GM21390 (cell line): ENCODE data around the gene ZNF554.
"Not testable (repeated sequence)": the region's sequence is repeated elsewhere in the genome, so short reads cannot be mapped to it uniquely, and the experiment has no call there.

Experiments used
- ATAC-seq: cut with Tn5 transposase; IDR thresholded peaks from one replicate; pipeline ENCODE4 v1.9.1; 2021; ENCODE audit not compliant: unreplicated experiment

ZNF554 gene

GRCh38 chr19:2790557-2791271, 29.0 kb upstream of the ZNF554 start:
- no peak for ATAC-seq

- ATAC-seq, result no peak
These were observed 28.2 kb upstream of the ZNF554 start for GRCh38 chr19:2791440-2791839.

GRCh38 chr19:2791876-2792275, 27.8 kb upstream of the ZNF554 start:
- no peak for ATAC-seq

- not testable (repeated sequence) for ATAC-seq
These were observed 27.0 kb upstream of the ZNF554 start for GRCh38 chr19:2792666-2793065.

- no peak for ATAC-seq
These were observed 26.5 kb upstream of the ZNF554 start for GRCh38 chr19:2793126-2793525.

- no peak for ATAC-seq
These were observed 26.1 kb upstream of the ZNF554 start for GRCh38 chr19:2793577-2793976.

DNA sequence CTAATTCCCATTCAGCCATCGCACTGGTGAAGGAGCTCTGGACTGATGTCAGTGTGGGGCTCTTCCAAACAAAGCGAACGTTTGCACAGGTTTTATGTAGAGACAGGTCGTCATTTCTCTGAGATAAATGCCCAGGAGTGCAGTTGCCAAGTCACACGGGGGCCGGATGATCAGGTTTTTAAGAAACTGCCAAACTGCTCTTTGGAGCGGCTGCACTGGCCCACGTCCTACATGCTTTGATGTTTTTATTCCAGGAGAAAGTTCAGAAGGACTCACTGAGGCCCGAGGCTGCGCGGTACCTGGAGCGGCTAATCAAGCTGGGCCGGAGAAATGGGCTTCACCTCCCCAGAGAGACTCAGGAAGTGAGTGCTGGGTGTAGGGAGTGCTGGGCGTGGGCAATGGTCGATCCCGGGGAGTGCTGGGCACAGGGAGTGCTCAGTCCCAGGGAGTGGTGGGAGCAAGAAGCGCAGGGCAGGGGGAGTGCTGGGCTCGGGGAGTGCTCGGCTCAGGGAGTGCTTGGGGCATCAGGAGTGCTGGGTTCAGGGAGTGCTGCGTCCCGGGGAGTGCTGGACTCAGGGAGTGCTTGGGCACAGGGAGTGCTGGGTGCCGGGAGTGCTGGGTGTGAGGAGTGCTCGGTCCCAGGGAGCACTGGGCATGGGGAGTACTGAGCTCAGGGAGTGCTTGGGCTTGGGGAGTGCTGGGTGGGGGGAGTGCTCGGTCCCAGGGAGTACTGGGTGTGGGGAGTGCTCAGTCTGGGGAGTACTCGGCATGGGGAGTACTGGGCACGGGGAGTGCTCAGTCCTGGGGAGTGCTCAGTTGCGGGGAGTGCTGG, 23.6 kb upstream of the ZNF554 start:
- no peak for ATAC-seq

- no peak for ATAC-seq
These were observed 22.9 kb upstream of the ZNF554 start for GRCh38 chr19:2796659-2797266.

DNA sequence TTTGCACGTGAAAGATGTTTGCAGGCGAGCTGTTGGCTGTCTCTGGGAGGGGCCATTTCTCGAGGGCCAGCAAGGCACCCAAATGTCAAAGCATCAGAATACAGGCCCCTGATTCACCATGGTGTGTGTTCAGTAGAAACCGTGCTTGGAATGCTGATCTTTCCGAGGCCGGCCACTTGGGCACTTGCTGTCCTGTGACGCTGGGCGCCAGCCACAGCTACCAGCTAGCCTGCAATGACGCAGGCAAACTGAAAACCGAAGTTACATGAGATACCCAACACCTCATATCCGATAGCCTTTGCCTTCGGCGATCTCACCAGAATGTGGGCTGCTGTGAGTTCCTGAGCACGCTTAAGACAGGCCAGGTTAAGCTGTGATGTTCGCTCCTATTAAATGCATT, 22.4 kb upstream of the ZNF554 start:
- no peak for ATAC-seq

DNA sequence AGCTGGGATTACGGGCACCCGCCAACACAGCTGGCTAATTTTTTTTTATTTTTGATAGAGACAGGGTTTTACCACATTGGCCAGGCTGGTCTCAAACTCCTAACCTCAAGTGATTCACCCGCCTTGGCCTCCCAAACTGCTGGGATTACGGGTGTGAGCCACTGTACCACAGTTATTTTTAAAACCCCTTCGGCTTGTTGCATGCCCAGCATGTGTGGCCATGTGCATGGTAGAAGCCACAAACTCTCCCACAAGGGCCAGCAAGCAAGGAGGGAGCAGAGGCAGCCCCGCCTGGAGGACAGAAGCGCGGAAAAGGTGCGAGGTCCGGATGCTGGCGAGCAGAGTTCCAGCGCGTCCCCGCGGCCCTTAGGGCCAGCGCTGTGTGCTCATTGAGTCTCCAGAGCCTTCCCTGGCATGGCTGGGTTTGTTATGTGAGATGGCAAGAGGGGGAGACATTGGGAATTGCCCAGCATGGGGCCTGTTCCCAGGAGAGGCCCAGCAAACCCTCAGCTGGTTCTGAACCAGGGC, 21.4 kb upstream of the ZNF554 start:
- no peak for ATAC-seq

GRCh38 chr19:2798733-2799132, 20.9 kb upstream of the ZNF554 start:
- ATAC-seq, result no peak

DNA sequence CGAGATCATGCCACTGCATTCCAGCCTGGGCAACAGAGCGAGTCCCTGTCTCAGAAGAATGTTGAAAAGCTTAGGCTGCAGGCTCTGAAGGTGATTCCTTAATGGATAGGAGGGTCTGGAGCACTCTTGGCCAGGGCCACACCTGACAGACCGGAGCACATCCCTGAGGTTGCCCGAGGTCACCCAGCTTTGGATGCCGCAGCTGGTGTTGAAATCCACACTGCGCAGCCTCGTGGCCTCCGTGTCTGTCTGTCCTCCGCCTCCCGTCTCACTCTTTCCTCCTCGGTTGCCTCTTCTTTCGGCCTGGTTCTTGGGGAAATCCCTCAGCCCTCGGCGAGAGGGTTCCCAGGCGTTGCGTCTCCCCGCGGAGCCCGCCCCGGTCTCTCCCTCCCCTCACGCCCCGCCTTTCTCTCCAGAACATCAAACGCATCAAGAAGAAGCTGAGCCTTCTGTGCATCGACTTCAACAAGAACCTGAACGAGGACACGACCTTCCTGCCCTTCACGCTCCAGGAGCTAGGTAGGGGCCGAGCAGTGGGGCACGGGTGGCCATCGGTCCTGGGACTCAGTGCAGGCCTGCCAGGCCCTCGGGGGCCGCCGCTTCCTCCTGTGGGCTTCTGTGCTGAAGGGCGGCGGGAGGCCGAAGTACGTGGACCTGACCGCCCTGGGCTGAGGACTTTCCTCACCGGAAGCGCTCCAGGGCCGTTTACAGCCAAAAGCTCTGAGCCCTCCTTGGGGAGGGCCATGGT, 20.2 kb upstream of the ZNF554 start:
- no peak for ATAC-seq

GRCh38 chr19:2800506-2800905, 19.2 kb upstream of the ZNF554 start:
- ATAC-seq, result no peak

- ATAC-seq, result no peak
These were observed 16.8 kb upstream of the ZNF554 start for GRCh38 chr19:2802826-2803225.

DNA sequence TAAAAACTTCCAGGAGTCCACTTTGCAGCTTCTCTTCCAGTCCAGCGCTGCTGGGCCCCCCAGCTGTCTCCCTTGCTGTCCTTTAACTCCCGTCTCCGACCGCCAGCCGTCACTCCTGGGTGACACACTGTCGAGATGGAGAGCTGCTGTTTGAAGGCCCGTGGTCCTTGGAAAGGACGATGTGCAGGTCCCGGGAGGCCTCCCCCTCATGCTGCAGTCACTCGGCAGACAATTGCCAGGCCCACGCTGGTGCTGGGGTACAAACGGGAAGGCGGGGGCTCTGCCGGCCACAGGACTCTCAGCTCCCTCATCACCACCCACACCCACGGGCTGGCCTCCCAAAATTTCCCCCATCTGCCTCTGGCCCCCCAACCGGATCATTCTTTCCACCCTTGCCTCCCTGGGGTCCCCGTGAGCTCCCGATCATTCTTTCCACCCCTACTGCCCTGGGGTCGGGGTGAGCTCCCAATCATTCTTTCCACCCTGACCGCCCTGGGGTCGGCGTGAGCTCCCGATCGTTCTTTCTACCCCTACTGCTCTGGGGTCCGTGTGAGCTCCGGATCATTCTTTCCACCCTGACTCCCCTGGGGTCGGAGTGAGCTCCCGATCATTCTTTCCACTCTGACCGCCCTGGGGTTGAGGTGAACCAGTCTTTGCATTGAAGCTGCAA, 16.0 kb upstream of the ZNF554 start:
- no peak for ATAC-seq

- ATAC-seq, result no peak
These were observed 15.3 kb upstream of the ZNF554 start for GRCh38 chr19:2804156-2805004.

DNA sequence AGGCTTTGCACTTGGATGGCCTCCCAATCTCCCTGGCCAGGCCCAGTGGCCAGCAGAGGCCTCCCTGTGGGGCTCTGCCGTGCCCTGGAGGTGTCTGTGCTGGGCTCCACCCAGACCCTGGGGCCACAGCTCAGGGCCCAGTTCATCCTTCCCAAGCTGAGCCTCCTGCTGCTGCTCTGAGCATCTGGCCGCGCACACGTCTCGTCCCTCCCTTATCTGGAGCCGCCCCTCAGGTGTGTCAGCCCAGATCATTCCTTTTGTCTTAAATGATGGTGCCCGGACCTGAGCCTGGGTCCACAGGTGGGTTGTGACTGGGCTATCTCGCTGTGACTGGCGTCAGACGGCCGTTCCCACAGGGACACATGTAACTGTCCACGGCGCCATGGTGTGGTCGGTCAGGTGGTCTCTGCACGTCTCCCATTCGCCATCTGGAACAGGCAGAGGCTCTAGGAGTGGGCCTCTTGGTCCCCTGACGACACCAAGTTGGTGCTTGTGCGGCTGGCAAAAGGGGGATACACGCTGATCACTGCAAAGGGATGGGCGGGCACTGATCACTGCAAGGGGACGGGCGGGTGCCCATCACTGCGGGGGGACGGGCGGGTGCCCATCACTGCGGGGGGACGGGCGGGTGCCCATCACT, 14.3 kb upstream of the ZNF554 start:
- no peak for ATAC-seq

DNA sequence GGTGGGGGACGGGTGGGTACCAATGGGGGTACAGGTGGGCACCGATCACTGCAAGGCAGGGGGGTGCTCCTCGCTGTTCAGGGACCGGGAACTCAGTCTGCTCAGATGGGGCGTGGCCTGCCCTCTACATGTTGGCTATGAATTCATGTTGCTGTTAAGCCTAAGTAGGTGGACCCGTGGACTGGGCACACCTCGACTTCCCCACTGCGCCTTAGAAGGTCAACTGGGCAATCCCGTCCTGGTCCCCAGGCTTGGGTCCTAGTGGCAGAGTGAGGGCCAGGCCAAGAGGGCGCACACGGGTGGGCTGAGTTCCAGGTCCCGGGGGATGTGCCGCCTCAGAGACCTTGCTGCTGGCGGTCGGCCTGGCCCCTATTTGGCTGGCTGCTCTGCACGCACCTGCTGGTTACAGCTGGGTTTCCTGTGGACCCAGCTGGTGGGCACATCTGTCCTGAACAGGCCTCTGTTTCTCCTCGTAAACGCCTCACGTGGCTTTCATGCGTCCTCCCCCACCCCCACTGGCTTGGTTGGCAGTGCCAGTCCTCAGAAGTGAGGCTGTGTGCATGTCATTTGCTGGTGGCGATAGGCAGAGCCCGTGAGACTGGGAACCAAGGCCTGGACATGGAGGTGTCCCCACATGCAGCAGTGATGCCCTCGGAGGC, 13.5 kb upstream of the ZNF554 start:
- no peak for ATAC-seq
